Endothelial cell (in vitro differentiated cells): Measurements from ENCODE around the gene RPL31. TPM values are rescaled to one million over a fixed set of nuclear protein-coding genes. Genes with fewer than 3 reads are reported as not detected.

ENCODE experiments used
- DNase-seq: peaks from one replicate; pipeline ENCODE4 v3.0.0; 2021; ENCODE audit warnings: low spot score
- H3K27ac Mint-ChIP-seq: one replicate; pipeline ENCODE4 v1.8.0; 2021; ENCODE audit warnings: mixed read lengths, inconsistent platforms; ENCODE audit not compliant: unreplicated experiment
- H3K27me3 Mint-ChIP-seq: one replicate; pipeline ENCODE4 v1.8.0; 2021; ENCODE audit warnings: mild to moderate bottlenecking, moderate library complexity, mixed read lengths, inconsistent platforms; ENCODE audit not compliant: unreplicated experiment
- H3K36me3 Mint-ChIP-seq: one replicate; pipeline ENCODE4 v1.8.0; 2021; ENCODE audit warnings: mild to moderate bottlenecking, low read depth, mixed read lengths, inconsistent platforms; ENCODE audit not compliant: unreplicated experiment
- H3K4me1 Mint-ChIP-seq: one replicate; pipeline ENCODE4 v1.8.0; 2021; ENCODE audit warnings: mild to moderate bottlenecking, mixed read lengths, inconsistent platforms; ENCODE audit not compliant: unreplicated experiment
- H3K4me3 Mint-ChIP-seq: one replicate; pipeline ENCODE4 v1.8.0; 2021; ENCODE audit warnings: mild to moderate bottlenecking, mixed read lengths, inconsistent platforms; ENCODE audit not compliant: unreplicated experiment
- H3K9me3 Mint-ChIP-seq: one replicate; pipeline ENCODE4 v1.8.0; 2021; ENCODE audit warnings: mixed read lengths, inconsistent platforms; ENCODE audit not compliant: unreplicated experiment
- total RNA-seq: library from RNA; stranded (reverse); fragmentation: NEBNext Ultra II Directional; extraction: Animal tissue kit (Norgen Biotek cat#: 25700); gene quantifications from one replicate; pipeline ENCODE4 v1.2.1, GENCODE V29; 2021; ENCODE audit not compliant: unreplicated experiment
- TF ChIP-seq, protein P1 (sequence below): fragments of 200-600 bp; sonication (generic); IDR thresholded peaks from one replicate; pipeline ENCODE4 v1.5.0; 2021; ENCODE audit warnings: antibody characterized with exemption; ENCODE audit not compliant: unreplicated experiment

The RPL31 gene
- total RNA-seq, 1 donor from 2014 or later, result 1,589 TPM

DNA sequence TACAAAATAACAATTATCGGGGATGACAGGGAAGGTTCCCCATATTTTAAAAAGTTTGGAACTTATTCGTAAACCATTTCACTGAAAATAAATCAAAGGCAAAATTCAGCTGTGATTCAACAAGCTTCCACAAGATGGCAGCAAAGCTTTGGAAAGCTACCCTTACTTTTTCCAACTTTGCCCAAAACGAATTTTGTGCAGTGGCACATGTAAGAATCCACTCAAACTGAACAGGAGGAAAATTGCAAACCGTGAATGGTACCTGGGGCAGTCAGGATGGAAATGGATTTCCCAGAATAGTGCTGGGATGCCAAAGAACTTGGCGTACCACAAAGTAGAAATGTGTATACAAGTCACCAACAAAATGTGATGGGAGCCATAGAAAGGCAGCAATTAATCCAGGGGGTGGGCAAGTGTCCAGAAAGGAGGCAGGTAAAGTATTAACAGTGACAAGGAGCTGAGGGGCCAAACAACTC is 10.7 kb downstream of the RPL31 start:
- Mint-ChIP-seq H3K36me3 (peaks cover 19% of the 10 kb centered on the region), H3K4me3 (no peak overlapping the region), H3K4me1 (no peaks in the 10 kb centered on the region), H3K9me3 (no peaks in the 10 kb centered on the region), H3K27me3 (no peaks in the 10 kb centered on the region), H3K27ac (no peak overlapping the region)
- peak; percentile 55 for DNase-seq
- TF ChIP-seq, protein P1, sequence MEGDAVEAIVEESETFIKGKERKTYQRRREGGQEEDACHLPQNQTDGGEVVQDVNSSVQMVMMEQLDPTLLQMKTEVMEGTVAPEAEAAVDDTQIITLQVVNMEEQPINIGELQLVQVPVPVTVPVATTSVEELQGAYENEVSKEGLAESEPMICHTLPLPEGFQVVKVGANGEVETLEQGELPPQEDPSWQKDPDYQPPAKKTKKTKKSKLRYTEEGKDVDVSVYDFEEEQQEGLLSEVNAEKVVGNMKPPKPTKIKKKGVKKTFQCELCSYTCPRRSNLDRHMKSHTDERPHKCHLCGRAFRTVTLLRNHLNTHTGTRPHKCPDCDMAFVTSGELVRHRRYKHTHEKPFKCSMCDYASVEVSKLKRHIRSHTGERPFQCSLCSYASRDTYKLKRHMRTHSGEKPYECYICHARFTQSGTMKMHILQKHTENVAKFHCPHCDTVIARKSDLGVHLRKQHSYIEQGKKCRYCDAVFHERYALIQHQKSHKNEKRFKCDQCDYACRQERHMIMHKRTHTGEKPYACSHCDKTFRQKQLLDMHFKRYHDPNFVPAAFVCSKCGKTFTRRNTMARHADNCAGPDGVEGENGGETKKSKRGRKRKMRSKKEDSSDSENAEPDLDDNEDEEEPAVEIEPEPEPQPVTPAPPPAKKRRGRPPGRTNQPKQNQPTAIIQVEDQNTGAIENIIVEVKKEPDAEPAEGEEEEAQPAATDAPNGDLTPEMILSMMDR, result peak; percentile 93

DNA sequence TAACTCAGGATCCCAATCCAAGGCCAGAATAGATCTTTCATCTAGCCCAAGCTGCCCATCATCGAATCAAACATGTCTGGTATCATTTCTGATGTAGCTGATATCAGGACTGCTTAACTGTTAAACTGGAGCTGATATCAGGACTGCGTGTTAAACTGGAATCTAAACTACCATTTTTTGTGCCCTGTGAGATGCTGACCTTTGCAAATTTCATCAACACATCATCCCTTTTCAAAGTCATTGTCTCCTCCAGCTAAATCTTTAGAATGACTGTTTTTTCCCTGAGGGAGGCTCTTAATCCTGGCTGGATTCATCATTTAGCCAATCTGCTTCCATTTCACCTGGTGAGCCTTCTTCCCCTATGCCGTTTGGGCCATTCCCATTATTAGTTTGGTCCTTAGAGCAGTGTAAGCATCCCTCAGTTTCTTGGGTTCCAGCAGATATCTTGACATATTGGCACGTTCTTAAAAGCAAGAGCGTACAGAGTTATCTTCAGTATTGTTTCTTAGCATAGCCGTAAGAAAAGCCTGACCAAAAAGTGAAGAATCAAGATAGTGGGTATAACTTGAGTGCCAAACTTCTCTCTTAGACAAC is 12.3 kb downstream of the RPL31 start:
- Mint-ChIP-seq H3K4me3 (no peak overlapping the region), H3K36me3 (peaks cover 18% of the 10 kb centered on the region), H3K9me3 (no peaks in the 10 kb centered on the region), H3K27ac (no peak overlapping the region), H3K27me3 (no peaks in the 10 kb centered on the region), H3K4me1 (no peaks in the 10 kb centered on the region)
- DNase-seq, result no peak
- TF ChIP-seq, protein P1, result no peak

DNA sequence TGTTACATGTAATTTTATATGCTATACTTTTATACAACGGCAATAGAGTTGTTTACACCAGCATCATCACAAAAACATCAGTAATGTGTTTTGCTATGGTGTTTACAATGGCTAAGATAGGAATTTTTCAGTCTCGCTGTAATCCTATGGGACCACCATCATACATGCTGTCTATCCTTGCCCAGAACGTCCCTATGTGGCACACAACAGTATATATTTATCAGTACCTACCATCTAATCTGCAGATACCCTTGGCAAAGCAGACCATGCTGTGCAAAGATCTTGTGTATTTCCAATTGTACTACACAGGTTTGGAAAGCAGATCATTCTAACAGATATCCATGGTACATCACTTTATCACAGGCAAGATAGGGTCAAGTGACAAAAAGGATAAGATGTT is 15.3 kb downstream of the RPL31 start:
- DNase-seq, result no peak
- no peak overlapping the region for H3K4me3 Mint-ChIP-seq
- peaks cover 18% of the 10 kb centered on the region for H3K36me3 Mint-ChIP-seq
- no peaks in the 10 kb centered on the region for H3K9me3 Mint-ChIP-seq
- no peaks in the 10 kb centered on the region for H3K4me1 Mint-ChIP-seq
- no peaks in the 10 kb centered on the region for H3K27me3 Mint-ChIP-seq
- no peak overlapping the region for H3K27ac Mint-ChIP-seq
- TF ChIP-seq, protein P1, result no peak

DNA sequence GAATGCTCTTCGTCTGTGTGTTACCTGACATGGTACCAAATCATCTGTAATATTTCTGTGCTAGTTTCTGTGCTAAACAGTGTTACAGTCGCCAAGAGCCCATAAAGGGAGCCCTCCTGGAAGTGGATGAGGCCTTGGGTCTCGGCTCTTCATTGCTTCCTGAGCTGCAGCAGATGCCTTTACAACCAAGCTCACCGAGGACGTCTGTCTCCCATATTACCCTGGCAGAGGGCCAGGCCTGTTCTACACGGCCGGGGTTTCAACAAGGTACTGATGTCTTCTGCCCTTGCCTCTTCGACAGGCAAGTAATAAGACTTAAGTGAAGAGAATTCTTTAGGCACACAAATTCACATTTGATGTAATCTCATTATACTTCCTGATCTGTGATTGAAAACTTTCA is 16.8 kb downstream of the RPL31 start:
- peaks cover 20% of the 10 kb centered on the region for H3K36me3 Mint-ChIP-seq
- H3K9me3 Mint-ChIP-seq, result no peaks in the 10 kb centered on the region
- H3K4me1 Mint-ChIP-seq, result no peaks in the 10 kb centered on the region
- DNase-seq, result no peak
- no peak overlapping the region for H3K27ac Mint-ChIP-seq
- H3K27me3 Mint-ChIP-seq, result no peaks in the 10 kb centered on the region
- TF ChIP-seq, protein P1, result no peak
- H3K4me3 Mint-ChIP-seq, result no peak overlapping the region

DNA sequence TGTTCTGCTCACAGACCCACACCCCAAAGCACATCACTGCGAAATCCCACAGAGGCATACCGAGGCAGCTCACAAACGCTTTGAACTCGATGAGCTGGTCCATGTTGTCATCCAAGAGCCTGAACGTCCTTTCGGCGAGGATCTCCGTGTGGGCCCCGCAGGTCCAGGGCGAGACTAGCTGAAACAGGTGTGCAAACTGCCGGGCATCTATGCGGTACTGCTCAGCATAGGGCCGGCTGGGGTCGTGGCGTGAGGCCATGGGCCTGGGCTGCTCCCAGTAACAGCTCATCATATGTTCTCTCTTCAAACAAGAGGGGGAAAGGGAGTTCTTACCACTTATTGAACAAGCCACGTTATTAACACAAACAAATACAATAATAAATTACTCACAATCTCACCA is 20.1 kb downstream of the RPL31 start:
- Mint-ChIP-seq H3K27ac (no peak overlapping the region), H3K36me3 (peaks cover 26% of the 10 kb centered on the region)

More for the DNA sequence above, 20.1 kb downstream of the RPL31 start:
- no peak for DNase-seq
- Mint-ChIP-seq H3K27me3 (no peaks in the 10 kb centered on the region), H3K9me3 (no peaks in the 10 kb centered on the region), H3K4me3 (no peak overlapping the region), H3K4me1 (peaks cover 9% of the 10 kb centered on the region)
- TF ChIP-seq, protein P1, result no peak
